GM12891 (cell line): Measurements from ENCODE around the gene PERM1.

Source experiments
- POLR2A ChIP-seq: IDR thresholded peaks from 2 replicates; pipeline ENCODE4 v1.6.1; 2011; ENCODE audit warnings: low read depth, low read length, control low read depth
- TAF1 ChIP-seq: IDR thresholded peaks from 2 replicates; pipeline ENCODE4 v1.6.1; 2011; ENCODE audit warnings: low read depth, low read length, control low read depth

DNA sequence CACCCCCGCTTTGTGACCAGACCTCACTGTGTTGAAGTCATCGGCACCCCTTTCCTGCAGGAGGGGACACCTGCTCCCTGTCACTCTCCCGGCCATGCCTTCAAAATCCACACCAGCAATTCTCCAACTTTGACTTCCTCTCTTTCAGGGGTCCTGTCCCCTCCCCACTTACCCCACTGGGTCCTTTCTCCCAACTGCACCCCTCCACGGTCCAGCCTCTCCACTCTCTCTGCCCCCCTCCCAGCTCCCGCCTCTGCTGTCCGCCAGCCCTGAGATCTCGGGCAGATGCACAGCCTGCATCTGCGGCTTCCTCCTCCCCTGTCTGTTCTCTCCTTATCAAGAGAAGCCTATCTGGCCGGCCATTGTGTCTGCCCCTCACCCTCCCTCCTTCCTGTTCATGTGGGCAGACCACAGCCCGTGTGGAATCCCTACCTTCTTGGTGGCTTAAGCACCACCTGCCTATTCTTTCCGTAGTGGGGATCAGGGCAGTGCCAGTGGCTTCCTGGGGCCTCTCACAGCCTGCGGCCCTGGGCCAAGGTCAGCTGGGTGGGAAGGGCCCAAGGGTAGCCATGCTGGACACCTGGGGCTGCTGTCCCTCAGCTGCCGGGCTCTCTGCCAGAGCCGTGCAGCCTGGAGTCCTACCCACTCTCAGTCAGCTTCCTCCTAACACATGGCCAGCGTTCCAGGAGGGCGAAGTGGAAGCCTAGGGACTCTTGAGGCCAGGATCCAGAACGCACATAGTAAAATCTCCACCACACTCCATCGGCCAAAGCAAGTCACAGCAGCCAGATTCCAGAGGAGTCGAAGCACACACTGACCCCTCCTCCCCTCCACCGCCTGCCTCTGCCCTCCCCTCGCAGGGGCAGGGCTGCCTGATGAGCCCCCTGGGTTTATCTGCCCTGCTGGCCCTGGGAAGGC, 23.1 kb upstream of the PERM1 start:
- TF ChIP-seq POLR2A (no peak), TAF1 (no peak)
